ENCODE results near the gene PEX6.
"Not testable (repeated sequence)": the region's sequence is repeated elsewhere in the genome, so short reads cannot be mapped to it uniquely, and the experiment has no call there.

Gene PEX6

DNA sequence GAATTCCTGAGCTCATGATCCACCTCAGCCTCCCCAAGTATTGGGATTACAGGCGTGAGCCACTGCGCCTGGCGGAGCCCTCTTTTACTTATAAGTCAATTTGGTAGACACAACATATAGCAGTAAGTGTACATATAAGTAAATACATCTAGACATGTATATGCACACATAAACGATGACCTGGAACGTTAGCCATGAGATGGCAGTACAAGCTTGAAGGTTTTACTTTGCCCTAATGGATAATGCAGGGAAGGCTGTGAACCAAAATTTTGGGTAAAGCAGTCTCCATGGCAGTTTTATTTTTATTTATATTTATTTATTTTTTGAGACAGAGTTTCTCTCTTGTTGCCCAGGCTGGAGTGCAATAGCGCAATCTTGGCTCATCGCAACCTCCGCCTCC, 20.9 kb downstream of the PEX6 start:
- TF ChIP-seq PPARA (CRISPR knock-in tag; IDR thresholded peaks at IDR 0.05; ENCODE audit: borderline replicate concordance) = no peak
- no peak for TF ChIP-seq OSR1 (CRISPR knock-in tag; IDR thresholded peaks at IDR 0.05)

DNA sequence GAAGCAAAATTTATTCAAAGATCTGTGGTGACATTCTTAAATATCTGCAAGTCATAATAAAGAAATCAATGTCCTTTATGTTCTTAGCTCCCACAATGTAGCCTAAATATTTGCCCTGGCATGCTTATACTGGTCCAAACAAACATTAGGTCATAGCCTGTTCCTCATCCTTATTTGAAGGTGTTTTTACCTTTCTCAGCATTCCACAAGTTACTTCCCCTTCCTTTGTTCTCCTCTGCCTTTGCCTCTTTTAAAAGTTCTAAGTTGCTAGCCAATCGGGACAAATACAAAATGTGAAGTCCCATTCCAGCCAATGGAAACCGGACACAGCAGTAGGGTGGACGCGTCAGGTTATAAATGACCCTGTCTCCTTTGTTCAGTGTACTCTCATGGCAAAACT, 24.6 kb downstream of the PEX6 start:
- not testable (repeated sequence) for ATAC-seq

More for the DNA sequence above, 20.9 kb downstream of the PEX6 start:
- ATAC-seq = no peak

DNA sequence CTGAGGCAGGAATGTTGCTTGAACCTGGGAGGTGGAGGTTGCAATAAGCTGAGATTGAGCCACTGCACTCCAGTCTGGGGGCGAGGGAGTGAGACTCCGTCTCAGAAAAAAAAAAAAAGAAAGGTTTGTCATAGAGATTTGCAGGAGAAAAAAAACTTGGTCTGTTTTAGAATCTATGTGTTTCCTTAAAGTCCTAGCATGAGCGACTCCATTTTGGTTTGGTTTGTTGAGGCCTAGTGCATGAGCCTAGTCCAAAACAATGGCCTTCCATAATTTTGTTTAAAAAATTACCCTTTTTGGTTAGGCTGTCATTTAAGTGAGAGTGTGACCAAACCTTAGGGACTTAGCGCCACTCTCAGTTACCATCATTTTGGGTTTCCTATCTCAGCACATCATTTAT, 26.6 kb downstream of the PEX6 start:
- ATAC-seq = no peak
- TF ChIP-seq BACH2 (CRISPR knock-in tag; IDR thresholded peaks at IDR 0.05; ENCODE audit: borderline replicate concordance) = no peak
- TF ChIP-seq ESRRG (CRISPR knock-in tag; IDR thresholded peaks at IDR 0.05) = no peak
- no peak for TF ChIP-seq ZNF8 (CRISPR knock-in tag; IDR thresholded peaks at IDR 0.05)
- TF ChIP-seq ZC3H10 (CRISPR knock-in tag; IDR thresholded peaks at IDR 0.05) = no peak
- TF ChIP-seq, protein P1, sequence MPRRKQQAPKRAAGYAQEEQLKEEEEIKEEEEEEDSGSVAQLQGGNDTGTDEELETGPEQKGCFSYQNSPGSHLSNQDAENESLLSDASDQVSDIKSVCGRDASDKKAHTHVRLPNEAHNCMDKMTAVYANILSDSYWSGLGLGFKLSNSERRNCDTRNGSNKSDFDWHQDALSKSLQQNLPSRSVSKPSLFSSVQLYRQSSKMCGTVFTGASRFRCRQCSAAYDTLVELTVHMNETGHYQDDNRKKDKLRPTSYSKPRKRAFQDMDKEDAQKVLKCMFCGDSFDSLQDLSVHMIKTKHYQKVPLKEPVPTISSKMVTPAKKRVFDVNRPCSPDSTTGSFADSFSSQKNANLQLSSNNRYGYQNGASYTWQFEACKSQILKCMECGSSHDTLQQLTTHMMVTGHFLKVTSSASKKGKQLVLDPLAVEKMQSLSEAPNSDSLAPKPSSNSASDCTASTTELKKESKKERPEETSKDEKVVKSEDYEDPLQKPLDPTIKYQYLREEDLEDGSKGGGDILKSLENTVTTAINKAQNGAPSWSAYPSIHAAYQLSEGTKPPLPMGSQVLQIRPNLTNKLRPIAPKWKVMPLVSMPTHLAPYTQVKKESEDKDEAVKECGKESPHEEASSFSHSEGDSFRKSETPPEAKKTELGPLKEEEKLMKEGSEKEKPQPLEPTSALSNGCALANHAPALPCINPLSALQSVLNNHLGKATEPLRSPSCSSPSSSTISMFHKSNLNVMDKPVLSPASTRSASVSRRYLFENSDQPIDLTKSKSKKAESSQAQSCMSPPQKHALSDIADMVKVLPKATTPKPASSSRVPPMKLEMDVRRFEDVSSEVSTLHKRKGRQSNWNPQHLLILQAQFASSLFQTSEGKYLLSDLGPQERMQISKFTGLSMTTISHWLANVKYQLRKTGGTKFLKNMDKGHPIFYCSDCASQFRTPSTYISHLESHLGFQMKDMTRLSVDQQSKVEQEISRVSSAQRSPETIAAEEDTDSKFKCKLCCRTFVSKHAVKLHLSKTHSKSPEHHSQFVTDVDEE (CRISPR knock-in tag; IDR thresholded peaks at IDR 0.05) = no peak
- TF ChIP-seq ZNF565 (CRISPR knock-in tag; conservative IDR thresholded peaks at IDR 0.05; ENCODE audit: low read depth) = no peak
- TF ChIP-seq OSR1 (CRISPR knock-in tag; IDR thresholded peaks at IDR 0.05) = no peak

DNA sequence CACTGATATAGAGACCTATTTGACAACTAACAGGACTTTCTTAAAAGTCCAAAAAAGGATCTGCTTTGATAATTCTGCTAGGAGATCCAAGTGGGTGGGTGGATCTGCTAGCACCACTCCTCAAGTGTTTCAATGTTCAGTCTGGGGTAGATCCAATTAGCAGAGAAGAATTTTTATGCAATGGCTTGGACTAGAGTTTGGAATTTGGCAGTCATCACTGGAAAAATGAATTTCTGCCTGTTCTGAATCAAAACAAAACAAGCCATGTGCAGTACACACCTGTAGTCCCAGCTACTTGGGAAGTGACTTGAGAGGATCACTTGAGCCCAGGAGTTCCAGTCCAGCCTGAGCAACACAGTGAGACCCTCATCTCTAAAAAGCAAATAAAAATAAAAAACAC, 31.0 kb downstream of the PEX6 start:
- ATAC-seq = no peak

More for the DNA sequence above, 31.0 kb downstream of the PEX6 start:
- TF ChIP-seq BACH2 (CRISPR knock-in tag; IDR thresholded peaks at IDR 0.05; ENCODE audit: borderline replicate concordance) = no peak
- no peak for TF ChIP-seq RARB (CRISPR knock-in tag; IDR thresholded peaks at IDR 0.05)
- TF ChIP-seq ZNF70 (CRISPR knock-in tag; IDR thresholded peaks at IDR 0.05) = no peak
- TF ChIP-seq TCF4 (CRISPR knock-in tag; IDR thresholded peaks at IDR 0.05; ENCODE audit: borderline replicate concordance) = no peak
- TF ChIP-seq ZFP3 (CRISPR knock-in tag; IDR thresholded peaks at IDR 0.05) = no peak
- TF ChIP-seq, protein P2, sequence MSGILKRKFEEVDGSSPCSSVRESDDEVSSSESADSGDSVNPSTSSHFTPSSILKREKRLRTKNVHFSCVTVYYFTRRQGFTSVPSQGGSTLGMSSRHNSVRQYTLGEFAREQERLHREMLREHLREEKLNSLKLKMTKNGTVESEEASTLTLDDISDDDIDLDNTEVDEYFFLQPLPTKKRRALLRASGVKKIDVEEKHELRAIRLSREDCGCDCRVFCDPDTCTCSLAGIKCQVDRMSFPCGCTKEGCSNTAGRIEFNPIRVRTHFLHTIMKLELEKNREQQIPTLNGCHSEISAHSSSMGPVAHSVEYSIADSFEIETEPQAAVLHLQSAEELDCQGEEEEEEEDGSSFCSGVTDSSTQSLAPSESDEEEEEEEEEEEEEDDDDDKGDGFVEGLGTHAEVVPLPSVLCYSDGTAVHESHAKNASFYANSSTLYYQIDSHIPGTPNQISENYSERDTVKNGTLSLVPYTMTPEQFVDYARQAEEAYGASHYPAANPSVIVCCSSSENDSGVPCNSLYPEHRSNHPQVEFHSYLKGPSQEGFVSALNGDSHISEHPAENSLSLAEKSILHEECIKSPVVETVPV (CRISPR knock-in tag; IDR thresholded peaks at IDR 0.05) = no peak
- no peak for TF ChIP-seq ESRRG (CRISPR knock-in tag; IDR thresholded peaks at IDR 0.05)
- TF ChIP-seq ARNTL (CRISPR knock-in tag; IDR thresholded peaks at IDR 0.05; ENCODE audit: borderline replicate concordance, low read depth) = no peak
- no peak for TF ChIP-seq SNAI2 (CRISPR knock-in tag; IDR thresholded peaks at IDR 0.05)
- TF ChIP-seq, protein P3, sequence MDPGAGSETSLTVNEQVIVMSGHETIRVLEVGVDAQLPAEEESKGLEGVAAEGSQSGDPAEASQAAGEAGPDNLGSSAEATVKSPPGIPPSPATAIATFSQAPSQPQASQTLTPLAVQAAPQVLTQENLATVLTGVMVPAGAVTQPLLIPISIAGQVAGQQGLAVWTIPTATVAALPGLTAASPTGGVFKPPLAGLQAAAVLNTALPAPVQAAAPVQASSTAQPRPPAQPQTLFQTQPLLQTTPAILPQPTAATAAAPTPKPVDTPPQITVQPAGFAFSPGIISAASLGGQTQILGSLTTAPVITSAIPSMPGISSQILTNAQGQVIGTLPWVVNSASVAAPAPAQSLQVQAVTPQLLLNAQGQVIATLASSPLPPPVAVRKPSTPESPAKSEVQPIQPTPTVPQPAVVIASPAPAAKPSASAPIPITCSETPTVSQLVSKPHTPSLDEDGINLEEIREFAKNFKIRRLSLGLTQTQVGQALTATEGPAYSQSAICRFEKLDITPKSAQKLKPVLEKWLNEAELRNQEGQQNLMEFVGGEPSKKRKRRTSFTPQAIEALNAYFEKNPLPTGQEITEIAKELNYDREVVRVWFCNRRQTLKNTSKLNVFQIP (CRISPR knock-in tag; IDR thresholded peaks at IDR 0.05; ENCODE audit: borderline replicate concordance, low read depth) = no peak
- TF ChIP-seq, protein P4, sequence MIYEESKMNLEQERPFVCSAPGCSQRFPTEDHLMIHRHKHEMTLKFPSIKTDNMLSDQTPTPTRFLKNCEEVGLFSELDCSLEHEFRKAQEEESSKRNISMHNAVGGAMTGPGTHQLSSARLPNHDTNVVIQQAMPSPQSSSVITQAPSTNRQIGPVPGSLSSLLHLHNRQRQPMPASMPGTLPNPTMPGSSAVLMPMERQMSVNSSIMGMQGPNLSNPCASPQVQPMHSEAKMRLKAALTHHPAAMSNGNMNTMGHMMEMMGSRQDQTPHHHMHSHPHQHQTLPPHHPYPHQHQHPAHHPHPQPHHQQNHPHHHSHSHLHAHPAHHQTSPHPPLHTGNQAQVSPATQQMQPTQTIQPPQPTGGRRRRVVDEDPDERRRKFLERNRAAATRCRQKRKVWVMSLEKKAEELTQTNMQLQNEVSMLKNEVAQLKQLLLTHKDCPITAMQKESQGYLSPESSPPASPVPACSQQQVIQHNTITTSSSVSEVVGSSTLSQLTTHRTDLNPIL (CRISPR knock-in tag; IDR thresholded peaks at IDR 0.05; ENCODE audit: low read depth) = no peak
- TF ChIP-seq TOX (CRISPR knock-in tag; IDR thresholded peaks at IDR 0.05; ENCODE audit: borderline replicate concordance) = no peak
- TF ChIP-seq OSR1 (CRISPR knock-in tag; IDR thresholded peaks at IDR 0.05) = no peak
- TF ChIP-seq, protein P5, sequence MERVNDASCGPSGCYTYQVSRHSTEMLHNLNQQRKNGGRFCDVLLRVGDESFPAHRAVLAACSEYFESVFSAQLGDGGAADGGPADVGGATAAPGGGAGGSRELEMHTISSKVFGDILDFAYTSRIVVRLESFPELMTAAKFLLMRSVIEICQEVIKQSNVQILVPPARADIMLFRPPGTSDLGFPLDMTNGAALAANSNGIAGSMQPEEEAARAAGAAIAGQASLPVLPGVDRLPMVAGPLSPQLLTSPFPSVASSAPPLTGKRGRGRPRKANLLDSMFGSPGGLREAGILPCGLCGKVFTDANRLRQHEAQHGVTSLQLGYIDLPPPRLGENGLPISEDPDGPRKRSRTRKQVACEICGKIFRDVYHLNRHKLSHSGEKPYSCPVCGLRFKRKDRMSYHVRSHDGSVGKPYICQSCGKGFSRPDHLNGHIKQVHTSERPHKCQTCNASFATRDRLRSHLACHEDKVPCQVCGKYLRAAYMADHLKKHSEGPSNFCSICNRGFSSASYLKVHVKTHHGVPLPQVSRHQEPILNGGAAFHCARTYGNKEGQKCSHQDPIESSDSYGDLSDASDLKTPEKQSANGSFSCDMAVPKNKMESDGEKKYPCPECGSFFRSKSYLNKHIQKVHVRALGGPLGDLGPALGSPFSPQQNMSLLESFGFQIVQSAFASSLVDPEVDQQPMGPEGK (CRISPR knock-in tag; IDR thresholded peaks at IDR 0.05; ENCODE audit: borderline replicate concordance) = no peak
- no peak for TF ChIP-seq ZNF8 (CRISPR knock-in tag; IDR thresholded peaks at IDR 0.05)
- TF ChIP-seq GLIS3 (CRISPR knock-in tag; IDR thresholded peaks at IDR 0.05) = no peak
- TF ChIP-seq CSDC2 (CRISPR knock-in tag; IDR thresholded peaks at IDR 0.05) = no peak
- no peak for TF ChIP-seq ZC3H10 (CRISPR knock-in tag; IDR thresholded peaks at IDR 0.05)
- TF ChIP-seq ZFP30 (CRISPR knock-in tag; IDR thresholded peaks at IDR 0.05) = no peak
